NOMO-1 (cell line): ENCODE data around the gene ENPP1.

Experiments
- DNase-seq, 2 experiments: peaks; one replicate each; lab custom pipeline; 2025; ENCODE audit not compliant: unreplicated experiment in 2 of 2; lab: John Stamatoyannopoulos, UW

Gene ENPP1

GRCh38 chr6:131784561-131784960, 23.3 kb upstream of the ENPP1 start:
- no peak for DNase-seq

GRCh38 chr6:131787079-131787478, 20.7 kb upstream of the ENPP1 start:
- DNase-seq: no peak

GRCh38 chr6:131787766-131788712, 19.8 kb upstream of the ENPP1 start:
- no peak for DNase-seq

- no peak for DNase-seq
These were observed 18.6 kb upstream of the ENPP1 start for GRCh38 chr6:131789219-131789618.

GRCh38 chr6:131791476-131791875, 16.3 kb upstream of the ENPP1 start:
- no peak for DNase-seq

GRCh38 chr6:131792091-131792496, 15.7 kb upstream of the ENPP1 start:
- DNase-seq: no peak

- DNase-seq: no peak
These were observed 12.5 kb upstream of the ENPP1 start for GRCh38 chr6:131795366-131795765.

- DNase-seq: no peak
These were observed 5.5 kb upstream of the ENPP1 start for GRCh38 chr6:131802347-131802746.

GRCh38 chr6:131803007-131803769, 4.6 kb upstream of the ENPP1 start:
- no peak for DNase-seq

- DNase-seq: no peak
These were observed 3.7 kb upstream of the ENPP1 start for GRCh38 chr6:131804131-131804530.

- no peak for DNase-seq
These were observed 538 bp upstream of the ENPP1 start for GRCh38 chr6:131807321-131807643.

GRCh38 chr6:131808460-131809269, 845 bp downstream of the ENPP1 start:
- DNase-seq: no peak

- DNase-seq: no peak
These were observed 3.7 kb downstream of the ENPP1 start for GRCh38 chr6:131811500-131811899.

GRCh38 chr6:131813991-131814390, 6.2 kb downstream of the ENPP1 start:
- DNase-seq: no peak

GRCh38 chr6:131816869-131817268, 9.0 kb downstream of the ENPP1 start:
- no peak for DNase-seq

- no peak for DNase-seq
These were observed 11.8 kb downstream of the ENPP1 start for GRCh38 chr6:131819572-131820124.

- no peak for DNase-seq
These were observed 13.4 kb downstream of the ENPP1 start for GRCh38 chr6:131821010-131821807.

- no peak for DNase-seq
These were observed 14.3 kb downstream of the ENPP1 start for GRCh38 chr6:131822119-131822518.

GRCh38 chr6:131823276-131823902, 15.6 kb downstream of the ENPP1 start:
- DNase-seq: no peak

GRCh38 chr6:131825946-131826345, 18.1 kb downstream of the ENPP1 start:
- DNase-seq: no peak
